ENCODE results near the gene MNDA. TPM values are rescaled to one million over a fixed set of nuclear protein-coding genes. Genes with fewer than 3 reads are reported as not detected.
A peak's percentile ranks its signal among the peaks of the same experiment; 100 is the strongest.

Gene MNDA
- total and polyA plus RNA-seq, 2 donors (not counting 1 experiment from before 2014, with no cell fraction given): 7.1 to 10.1 TPM

DNA sequence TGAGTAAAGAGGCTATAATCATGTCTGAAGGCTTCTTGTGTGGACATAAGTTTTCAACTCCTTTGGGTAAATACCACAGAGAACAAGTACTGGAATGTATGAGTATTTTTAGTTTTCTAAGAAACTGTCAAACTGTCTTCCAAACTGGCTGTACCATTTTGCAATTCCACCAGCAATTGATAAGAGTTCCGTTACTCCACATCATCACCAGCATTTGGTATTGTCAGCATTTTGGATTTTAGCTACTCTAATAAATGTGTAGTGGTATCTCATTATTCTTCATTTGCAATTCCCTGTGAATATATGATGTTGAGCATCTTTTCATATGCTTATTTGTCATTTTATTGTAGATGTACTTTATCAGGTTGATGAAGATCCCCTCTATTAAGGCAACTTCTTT is 9.4 kb upstream of the MNDA start:
- Mint-ChIP-seq H3K4me1 (no peaks in the 10 kb centered on the region), H3K27ac (no peak overlapping the region), H3K4me3 (no peak overlapping the region), H3K27me3 (peaks cover 17% of the 10 kb centered on the region), H3K9me3 (ENCODE audit: insufficient read depth) (no peaks in the 10 kb centered on the region)
- DNase-seq: no peak
- H3K79me2 ChIP-seq (ENCODE audit: control insufficient read depth, insufficient read depth, low read length): no peaks in the 10 kb centered on the region
- H4K20me1 ChIP-seq (ENCODE audit: control insufficient read depth, insufficient read depth, low read length, poor library complexity, severe bottlenecking): no peaks in the 10 kb centered on the region
- peaks cover 0 to 2% (median 0%) of the 10 kb centered on the region in 3 donors for H3K9me3 ChIP-seq (ENCODE audit: control extremely low read depth in 1 of 3, control insufficient read depth in 2 of 3, insufficient read depth in 1 of 3, low read length in 2 of 3)
- no peak overlapping the region for H3K9ac ChIP-seq (ENCODE audit: low read length)
- peaks cover 0 to 3% (median 0%) of the 10 kb centered on the region in 4 experiments for H3K27me3 ChIP-seq (replicated peaks in 1 of 4; ENCODE audit: control extremely low read depth in 1 of 4, control insufficient read depth in 3 of 4, insufficient read depth in 4 of 4, low read length in 3 of 4)
- CTCF ChIA-PET: no interaction called here
- no peaks in the 10 kb centered on the region for H3K36me3 ChIP-seq (replicated peaks in 1 of 2; ENCODE audit: control extremely low read depth in 1 of 2, control insufficient read depth in 1 of 2, extremely low read depth in 1 of 2, insufficient read depth in 2 of 2, low read length in 1 of 2)
- POLR2A ChIA-PET: no interaction called here
- no peaks in the 10 kb centered on the region for H3K4me1 ChIP-seq (ENCODE audit: control insufficient read depth in 2 of 2, insufficient read depth in 2 of 2, low read length in 2 of 2)
- TF ChIP-seq, protein P1, sequence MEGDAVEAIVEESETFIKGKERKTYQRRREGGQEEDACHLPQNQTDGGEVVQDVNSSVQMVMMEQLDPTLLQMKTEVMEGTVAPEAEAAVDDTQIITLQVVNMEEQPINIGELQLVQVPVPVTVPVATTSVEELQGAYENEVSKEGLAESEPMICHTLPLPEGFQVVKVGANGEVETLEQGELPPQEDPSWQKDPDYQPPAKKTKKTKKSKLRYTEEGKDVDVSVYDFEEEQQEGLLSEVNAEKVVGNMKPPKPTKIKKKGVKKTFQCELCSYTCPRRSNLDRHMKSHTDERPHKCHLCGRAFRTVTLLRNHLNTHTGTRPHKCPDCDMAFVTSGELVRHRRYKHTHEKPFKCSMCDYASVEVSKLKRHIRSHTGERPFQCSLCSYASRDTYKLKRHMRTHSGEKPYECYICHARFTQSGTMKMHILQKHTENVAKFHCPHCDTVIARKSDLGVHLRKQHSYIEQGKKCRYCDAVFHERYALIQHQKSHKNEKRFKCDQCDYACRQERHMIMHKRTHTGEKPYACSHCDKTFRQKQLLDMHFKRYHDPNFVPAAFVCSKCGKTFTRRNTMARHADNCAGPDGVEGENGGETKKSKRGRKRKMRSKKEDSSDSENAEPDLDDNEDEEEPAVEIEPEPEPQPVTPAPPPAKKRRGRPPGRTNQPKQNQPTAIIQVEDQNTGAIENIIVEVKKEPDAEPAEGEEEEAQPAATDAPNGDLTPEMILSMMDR (IDR thresholded peaks at IDR 0.05): no peak
- TF ChIP-seq EZH2 (IDR thresholded peaks at IDR 0.05; ENCODE audit: borderline replicate concordance, insufficient read depth, low read depth, low read length, poor library complexity, severe bottlenecking): no peak
- H3K4me3 ChIP-seq (ENCODE audit: control extremely low read depth in 1 of 5, extremely low read depth in 1 of 5, insufficient read depth in 1 of 5, low read depth in 2 of 5, low read length in 4 of 5): no peak overlapping the region
- WGBS (ENCODE audit: insufficient coverage): no CpG with 5 or more reads among the region's 1 CpG
- H2AFZ ChIP-seq (ENCODE audit: insufficient read depth, low read depth, low read length, poor library complexity, severe bottlenecking): no peak overlapping the region
- H3K27ac ChIP-seq (ENCODE audit: low read length in 2 of 2): no peak overlapping the region
- H3K4me2 ChIP-seq (replicated peaks; ENCODE audit: low read depth, low read length, poor library complexity, severe bottlenecking): no peak overlapping the region
- intact Hi-C loops (cut with micrococcal nuclease): no loop called here
- no peak for ATAC-seq (ENCODE audit: low read depth)

DNA sequence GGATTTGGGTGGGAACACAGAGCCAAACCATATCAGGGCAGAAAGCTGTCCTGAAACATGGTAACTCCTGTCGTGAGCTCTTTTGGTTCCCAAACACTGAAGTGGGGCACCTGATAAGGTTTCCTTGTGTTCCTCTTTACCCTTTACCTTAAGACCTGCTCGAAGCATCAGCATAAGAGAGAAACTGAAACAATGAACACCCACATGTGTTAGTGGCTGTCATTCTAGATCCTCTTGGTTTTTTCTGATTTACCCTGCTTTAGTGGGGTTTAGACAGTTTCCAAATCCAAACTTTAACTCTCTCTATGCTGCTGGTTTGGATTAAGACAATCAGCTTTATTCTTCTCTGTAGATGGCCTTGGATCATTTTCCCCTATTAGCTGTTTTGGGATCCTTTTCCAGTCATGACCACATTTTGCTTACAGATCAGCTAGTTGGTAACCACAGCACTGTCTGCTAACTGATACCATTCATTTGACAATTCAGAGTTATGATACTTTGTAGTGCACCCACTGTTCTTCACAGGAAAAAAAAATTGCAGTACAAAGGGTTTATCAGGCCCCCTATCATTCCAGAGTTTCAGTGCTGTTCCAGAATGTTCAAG is 975 bp upstream of the MNDA start:
- Histone ChIP-seq H3K4me1 (ENCODE audit: control insufficient read depth in 2 of 2, insufficient read depth in 2 of 2, low read length in 2 of 2) (peaks cover 11 to 14% of the 10 kb centered on the region in 2 donors), H3K9ac (ENCODE audit: low read length) (peak overlapping the region; percentile 53), H4K20me1 (ENCODE audit: control insufficient read depth, insufficient read depth, low read length, poor library complexity, severe bottlenecking) (no peaks in the 10 kb centered on the region), H3K79me2 (ENCODE audit: control insufficient read depth, insufficient read depth, low read length) (no peaks in the 10 kb centered on the region), H3K4me3 (ENCODE audit: control extremely low read depth in 1 of 5, extremely low read depth in 1 of 5, insufficient read depth in 1 of 5, low read depth in 2 of 5, low read length in 4 of 5) (peak overlapping the region in 2 of 5 experiments; percentile 59 to 86), H3K9me3 (ENCODE audit: control extremely low read depth in 1 of 3, control insufficient read depth in 2 of 3, insufficient read depth in 1 of 3, low read length in 2 of 3) (peaks cover 4 to 17% (median 10%) of the 10 kb centered on the region in 3 donors), H3K4me2 (replicated peaks; ENCODE audit: low read depth, low read length, poor library complexity, severe bottlenecking) (peak overlapping the region; percentile 44), H2AFZ (ENCODE audit: insufficient read depth, low read depth, low read length, poor library complexity, severe bottlenecking) (peak overlapping the region; percentile 46), H3K36me3 (replicated peaks in 1 of 2; ENCODE audit: control extremely low read depth in 1 of 2, control insufficient read depth in 1 of 2, extremely low read depth in 1 of 2, insufficient read depth in 2 of 2, low read length in 1 of 2) (no peaks in the 10 kb centered on the region), H3K27me3 (replicated peaks in 1 of 4; ENCODE audit: control extremely low read depth in 1 of 4, control insufficient read depth in 3 of 4, insufficient read depth in 4 of 4, low read length in 3 of 4) (no peaks in the 10 kb centered on the region), H3K27ac (ENCODE audit: low read length in 2 of 2) (peak overlapping the region; percentile 39 to 74)
- Mint-ChIP-seq H3K4me1 (peaks cover 29% of the 10 kb centered on the region), H3K4me3 (peak overlapping the region; percentile 89), H3K9me3 (ENCODE audit: insufficient read depth) (peaks cover 12% of the 10 kb centered on the region), H3K27me3 (no peaks in the 10 kb centered on the region), H3K27ac (peak overlapping the region; percentile 95)
- TF ChIP-seq EZH2 (IDR thresholded peaks at IDR 0.05; ENCODE audit: borderline replicate concordance, insufficient read depth, low read depth, low read length, poor library complexity, severe bottlenecking): no peak
- TF ChIP-seq, protein P1 (IDR thresholded peaks at IDR 0.05): no peak
- ChIA-PET POLR2A (no interaction called here), CTCF (interaction anchor here (1.7 kb wide), 1 partner anchor 168 kb away, joined by 8 read pairs; no protein-coding TSS in a partner anchor)
- 100% methylated on average over 1 of the region's 2 CpGs for WGBS (ENCODE audit: insufficient coverage)
- intact Hi-C loops (cut with micrococcal nuclease): loop anchor here (5.0 kb wide), 2 partner anchors 187 to 242 kb away; no protein-coding TSS in a partner anchor
- DNase-seq (peak; percentile 36), ATAC-seq (ENCODE audit: low read depth) (peak; percentile 40)

All from B cell (primary cell).